ENCODE measurements around the gene LVRN. TPM values are rescaled to one million over a fixed set of nuclear protein-coding genes. Genes with fewer than 3 reads are reported as not detected.

Gene LVRN
- total and polyA plus RNA-seq, 2 of the 4 experiments (the other 2 are of a cell fraction) = 0.10 to 0.18 TPM

- in situ Hi-C loops (cut with MboI; ENCODE audit: low sequenced_read_pairs) (no loop called here), dilution Hi-C loops (cut with HindIII; ENCODE audit: low sequenced_read_pairs, unreplicated experiment) (no loop called here), intact Hi-C loops (cut with micrococcal nuclease) (no loop called here)
- H2AFZ ChIP-seq (replicated peaks; ENCODE audit: low read length, poor library complexity) = peak overlapping the region; percentile 60
- H2AK5ac ChIP-seq (ENCODE audit: low read depth, low read length) = peak overlapping the region; percentile 76; the same call in 1 of the 2 replicates
- H3K14ac ChIP-seq (replicated peaks; ENCODE audit: low read depth, low read length) = peak overlapping the region; percentile 71
- ATAC-seq (ENCODE audit: low read depth) (no peak), DNase-seq (peak; percentile 28)
- ChIA-PET CTCF (interaction anchor here (0.7 kb wide), 1 partner anchor 13 kb away, joined by 5 read pairs; no protein-coding TSS in a partner anchor), POLR2A (ENCODE audit: unreplicated experiment) (no interaction called here)
- no peak overlapping the region for H3K9ac ChIP-seq (ENCODE audit: low read depth, low read length)
- H3K9me3 ChIP-seq (ENCODE audit: control insufficient read depth, insufficient read depth, low read length) = no peaks in the 10 kb centered on the region
- H3K18ac ChIP-seq (ENCODE audit: low read depth, low read length) = peak overlapping the region; percentile 84; the same call in 1 of the 2 replicates
- H2BK20ac ChIP-seq (ENCODE audit: low read depth, low read length) = peak overlapping the region; percentile 74
- H3K4me3 ChIP-seq (ENCODE audit: insufficient read depth, low read depth, low read length) = no peak overlapping the region
- H2BK120ac ChIP-seq (ENCODE audit: low read depth, low read length) = peak overlapping the region; percentile 44; the same call in 1 of the 2 replicates
- H4K20me1 ChIP-seq (ENCODE audit: insufficient read depth, low read length) = no peaks in the 10 kb centered on the region
- no peak overlapping the region for H3K4me2 ChIP-seq (ENCODE audit: low read depth, low read length)
- H3K79me1 ChIP-seq (ENCODE audit: low read depth in 1 of 2, low read length in 2 of 2) = no peaks in the 10 kb centered on the region
- no peaks in the 10 kb centered on the region for H3K27me3 ChIP-seq (ENCODE audit: control insufficient read depth, insufficient read depth, low read length)
- TF ChIP-seq CEBPB (IDR thresholded peaks at IDR 0.05; ENCODE audit: low read depth, low read length) = peak; percentile 45; the same call in 1 of the 2 replicates
- TF ChIP-seq MAZ (IDR thresholded peaks at IDR 0.05; ENCODE audit: borderline replicate concordance, low read depth, low read length) = no peak
- TF ChIP-seq RFX5 (IDR thresholded peaks at IDR 0.05; ENCODE audit: low read depth, low read length) = no peak
- TF ChIP-seq FOS (IDR thresholded peaks at IDR 0.05; ENCODE audit: low read depth, low read length) = no peak
- TF ChIP-seq MAFK (IDR thresholded peaks at IDR 0.05; ENCODE audit: low read depth, low read length) = no peak
- TF ChIP-seq USF2 (IDR thresholded peaks at IDR 0.05; ENCODE audit: low read depth, low read length) = no peak
- H4K5ac ChIP-seq (ENCODE audit: low read depth, low read length) = peak overlapping the region; percentile 81; the same call in 1 of the 2 replicates
- peaks cover 6% of the 10 kb centered on the region for H3K9me1 ChIP-seq (ENCODE audit: insufficient read depth, low read length)
- H4K8ac ChIP-seq (ENCODE audit: low read depth in 2 of 2, low read length in 2 of 2) = peak overlapping the region in 1 of 2 experiments; percentile 27; a peak in 1 of 4 replicates
- H2BK15ac ChIP-seq (ENCODE audit: low read depth, low read length) = peak overlapping the region; percentile 74
- peak overlapping the region; percentile 36 for H3K4ac ChIP-seq (ENCODE audit: low read depth, low read length)
- no CpG with 5 or more reads among the region's 2 CpGs for WGBS, 2 experiments (ENCODE audit: extremely low coverage in 2 of 2, insufficient read length in 1 of 2)
- H4K91ac ChIP-seq (ENCODE audit: insufficient read depth, low read depth, low read length) = peak overlapping the region; percentile 45; the same call in 1 of the 2 replicates
- H3K27ac ChIP-seq (ENCODE audit: insufficient read depth, low read length) = no peak overlapping the region
- H2AK9ac ChIP-seq (replicated peaks; ENCODE audit: low read depth, low read length, poor library complexity) = no peak overlapping the region
- H3K4me1 ChIP-seq (ENCODE audit: control insufficient read depth, insufficient read depth, low read length) = peaks cover 9% of the 10 kb centered on the region
- no peak overlapping the region for H3K56ac ChIP-seq (ENCODE audit: extremely low read depth, insufficient read depth, low read length)
- peak overlapping the region; percentile 53 for H2BK5ac ChIP-seq (ENCODE audit: low read depth, low read length, poor library complexity, severe bottlenecking)
- H3K36me3 ChIP-seq (ENCODE audit: control insufficient read depth, insufficient read depth, low read length) = no peaks in the 10 kb centered on the region
- peak overlapping the region; percentile 71; the same call in 1 of the 2 replicates for H3K23ac ChIP-seq (ENCODE audit: low read depth, low read length)
- BruUV-seq (replicated peaks) = no TSS peak
Observed at GRCh38 chr5:115946655-115947054, 15.6 kb upstream of the LVRN start.
